GM21381 (cell line): Measurements from ENCODE around the gene DNAH8.

ENCODE experiments used
- ATAC-seq: cut with Tn5 transposase; IDR thresholded peaks from one replicate; pipeline ENCODE4 v1.9.1; 2021; ENCODE audit warnings: mild to moderate bottlenecking, moderate library complexity; ENCODE audit not compliant: unreplicated experiment

DNAH8 gene

DNA sequence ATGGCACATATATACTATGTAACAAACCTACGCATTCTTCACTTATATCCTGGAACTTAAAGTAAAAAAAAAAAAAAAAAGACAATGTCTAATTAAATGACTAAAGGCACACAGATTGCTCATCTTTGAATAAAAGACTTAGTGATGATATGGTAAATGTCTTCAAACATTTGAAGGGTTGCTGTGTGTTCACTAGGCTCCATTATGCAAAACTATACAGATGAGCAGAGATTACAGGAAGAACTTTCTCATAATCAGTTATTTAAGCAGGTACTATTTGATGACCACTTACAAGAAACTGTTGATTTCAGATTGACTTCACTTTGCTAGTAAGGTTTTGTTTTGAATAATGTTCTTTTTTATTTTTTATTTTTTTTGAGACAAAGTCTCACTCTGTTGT, 34.4 kb downstream of the DNAH8 start:
- no peak for ATAC-seq

- ATAC-seq: no peak
These were observed 36.0 kb downstream of the DNAH8 start for GRCh38 chr6:38750968-38751615.

DNA sequence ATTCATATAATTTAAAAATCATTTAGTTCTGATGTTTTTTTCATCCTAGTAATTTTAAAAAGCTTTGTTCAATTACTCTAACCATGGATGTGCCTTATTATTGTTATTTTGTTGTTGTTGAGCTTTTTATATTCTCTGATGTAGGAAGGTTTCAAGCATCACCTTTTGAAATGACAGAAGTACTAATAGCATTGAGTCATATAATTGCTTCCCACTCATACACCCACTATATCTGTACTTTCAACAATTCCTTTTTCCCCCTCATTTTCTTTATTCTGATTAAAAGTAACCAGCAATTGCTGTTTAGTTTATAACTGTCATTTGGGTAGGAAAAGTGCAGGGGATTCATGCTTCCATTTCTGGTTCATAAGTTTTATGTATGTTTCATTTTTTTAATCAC, 38.6 kb downstream of the DNAH8 start:
- no peak for ATAC-seq

DNA sequence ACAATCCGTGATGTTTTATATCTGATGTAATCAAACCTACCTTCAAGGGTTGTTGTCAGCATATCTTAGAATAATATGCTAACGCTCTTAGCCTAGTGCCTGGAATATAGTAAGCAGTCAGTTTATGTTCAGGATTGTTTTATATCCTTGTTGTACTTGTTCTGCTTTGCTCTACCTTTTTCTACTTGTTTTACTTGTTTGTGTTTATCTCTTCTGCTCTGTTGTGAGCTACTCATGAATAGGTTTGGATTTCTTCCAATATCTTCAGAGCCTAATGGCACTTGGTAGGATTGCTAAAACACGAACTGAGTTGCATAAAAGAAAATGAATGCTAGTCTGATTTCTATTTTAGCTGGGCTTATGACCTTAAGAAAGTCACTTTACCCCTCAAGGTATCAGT, 40.1 kb downstream of the DNAH8 start:
- ATAC-seq: no peak

DNA sequence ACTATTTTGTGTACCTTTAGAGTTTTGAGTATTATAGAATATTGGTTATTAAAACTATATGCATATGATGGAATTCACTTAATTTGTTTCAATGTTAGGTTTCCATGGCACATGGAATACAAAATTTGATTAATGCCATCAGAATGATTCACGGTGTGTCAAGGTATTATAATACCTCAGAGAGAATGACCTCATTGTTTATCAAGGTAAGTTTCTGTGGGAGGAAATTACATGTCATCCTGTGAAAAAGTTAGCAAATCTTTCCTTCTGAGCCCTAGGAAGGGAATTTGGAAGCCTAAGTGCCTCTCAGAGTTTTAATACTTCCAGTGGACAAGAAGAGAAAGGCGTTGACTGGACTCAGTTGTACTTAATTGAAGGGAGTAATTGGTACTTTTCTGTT, 40.8 kb downstream of the DNAH8 start:
- no peak for ATAC-seq

GRCh38 chr6:38760097-38760496, 45.0 kb downstream of the DNAH8 start:
- no peak for ATAC-seq

DNA sequence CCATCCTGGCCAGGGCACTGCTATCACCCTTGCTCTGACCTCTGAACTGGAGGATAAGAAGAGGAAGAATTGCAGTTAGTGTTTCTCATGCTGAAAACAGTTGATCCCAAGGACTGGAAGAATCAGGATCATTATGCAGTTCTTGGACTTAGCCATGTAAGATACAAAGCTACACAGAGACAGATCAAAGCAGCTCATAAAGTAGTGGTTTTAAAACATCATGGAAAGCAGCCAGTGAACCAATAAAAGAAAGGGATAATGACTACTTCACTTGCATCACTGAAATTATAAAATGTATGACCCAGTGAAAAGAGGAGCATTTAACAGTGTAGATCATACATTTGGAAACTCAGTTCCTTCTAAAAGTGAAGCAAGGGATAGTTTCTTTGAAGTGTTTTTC, 47.7 kb downstream of the DNAH8 start:
- ATAC-seq: no peak

DNA sequence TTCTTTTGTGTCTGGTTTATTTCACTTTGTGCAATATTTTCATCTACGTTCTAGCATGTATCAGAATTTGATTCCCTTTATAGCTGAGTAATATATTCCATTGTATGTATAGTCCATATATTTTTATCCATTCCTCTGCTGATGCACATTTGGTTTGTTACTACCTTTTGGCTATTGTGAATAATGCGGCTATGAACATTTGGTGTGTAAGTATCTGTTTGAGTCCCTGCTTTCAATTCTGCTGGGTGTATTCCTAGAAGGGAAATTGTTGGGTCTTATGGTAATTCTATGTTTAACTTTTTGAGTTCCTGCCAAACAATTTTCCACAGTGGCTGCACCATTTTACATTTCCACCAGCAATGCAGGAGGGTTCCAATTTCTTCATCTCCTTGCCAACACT, 52.4 kb downstream of the DNAH8 start:
- no peak for ATAC-seq

DNA sequence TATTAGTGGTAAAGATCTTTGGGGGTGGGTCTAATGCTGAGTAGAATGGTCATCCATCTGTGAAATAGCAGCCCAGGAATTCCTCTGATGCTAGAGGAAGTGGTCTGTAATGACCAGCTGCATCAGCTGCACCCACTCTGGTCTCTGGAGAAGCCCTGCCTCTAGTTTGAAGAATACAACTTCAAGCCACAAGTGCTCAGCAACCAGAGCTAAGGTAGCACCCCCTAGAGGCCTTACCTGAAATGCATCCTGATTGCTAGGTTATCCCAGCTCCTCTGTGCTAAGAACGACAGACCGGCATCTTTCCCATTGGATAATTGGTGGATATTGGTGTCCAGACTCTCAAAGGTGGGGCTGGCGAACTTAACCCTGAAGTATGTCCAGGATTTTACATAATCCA, 58.2 kb downstream of the DNAH8 start:
- no peak for ATAC-seq

GRCh38 chr6:38774929-38775707, 60.0 kb downstream of the DNAH8 start:
- no peak for ATAC-seq

DNA sequence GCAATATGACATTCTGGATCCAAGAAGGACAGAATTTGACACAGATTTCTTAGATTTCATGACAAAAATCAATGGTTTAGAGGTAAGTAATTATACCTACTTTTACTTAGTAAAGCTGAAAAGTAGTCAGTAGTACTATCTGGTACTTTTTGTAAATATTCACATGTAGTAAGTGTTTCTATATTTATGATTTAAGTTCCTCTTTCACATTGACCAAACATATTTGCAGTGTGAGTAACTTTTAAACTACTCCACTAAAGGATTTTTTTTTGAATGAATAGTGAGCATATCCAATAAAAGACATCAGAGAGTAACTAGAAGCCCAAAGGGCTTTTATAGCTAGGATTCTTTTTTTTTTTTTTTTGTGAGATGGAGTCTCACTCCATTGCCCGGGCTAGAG, 60.8 kb downstream of the DNAH8 start:
- ATAC-seq: peak; percentile 51

- no peak for ATAC-seq
These were observed 61.4 kb downstream of the DNAH8 start for GRCh38 chr6:38776515-38776914.

GRCh38 chr6:38779310-38780062, 64.4 kb downstream of the DNAH8 start:
- ATAC-seq: no peak

GRCh38 chr6:38782616-38783015, 67.5 kb downstream of the DNAH8 start:
- no peak for ATAC-seq

DNA sequence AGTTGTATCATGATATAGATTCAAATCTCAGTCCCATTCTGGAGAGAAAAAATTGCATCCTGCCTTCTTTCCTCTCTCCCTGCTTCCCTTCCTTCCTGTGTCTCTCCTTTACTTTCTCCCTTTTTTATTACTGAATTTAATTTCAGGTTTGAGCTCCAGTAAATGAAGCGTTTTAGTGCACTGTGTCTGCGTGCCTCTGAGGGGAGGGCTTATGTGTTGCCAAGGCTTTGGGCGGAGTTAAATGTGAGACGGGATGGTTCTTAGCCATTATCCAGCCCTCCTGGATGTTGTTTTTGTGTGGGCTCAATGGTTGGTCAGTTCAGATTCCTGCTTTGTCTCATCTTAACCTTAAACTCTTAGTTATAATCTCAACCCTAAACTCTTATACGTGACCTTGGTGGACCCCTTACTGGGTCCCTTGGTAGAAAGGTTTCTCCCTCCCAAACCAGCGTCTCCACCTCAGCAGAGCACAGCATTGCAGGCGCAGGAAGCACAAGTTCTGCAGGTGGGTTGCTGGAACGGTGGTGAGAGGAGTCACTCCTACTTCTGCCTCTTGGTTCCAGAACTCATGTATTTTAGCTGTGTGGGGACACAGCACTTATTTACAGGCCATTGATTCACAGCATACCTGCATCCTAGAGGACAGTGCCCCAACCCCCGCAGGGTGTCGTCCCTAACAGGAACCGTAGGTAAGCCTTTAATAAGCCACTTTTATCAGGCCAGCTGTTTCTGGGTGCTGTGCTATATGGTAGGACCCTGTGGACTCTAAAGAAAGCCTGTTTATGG, 68.5 kb downstream of the DNAH8 start:
- ATAC-seq: no peak

- ATAC-seq: no peak
These were observed 69.6 kb downstream of the DNAH8 start for GRCh38 chr6:38784506-38785235.

DNA sequence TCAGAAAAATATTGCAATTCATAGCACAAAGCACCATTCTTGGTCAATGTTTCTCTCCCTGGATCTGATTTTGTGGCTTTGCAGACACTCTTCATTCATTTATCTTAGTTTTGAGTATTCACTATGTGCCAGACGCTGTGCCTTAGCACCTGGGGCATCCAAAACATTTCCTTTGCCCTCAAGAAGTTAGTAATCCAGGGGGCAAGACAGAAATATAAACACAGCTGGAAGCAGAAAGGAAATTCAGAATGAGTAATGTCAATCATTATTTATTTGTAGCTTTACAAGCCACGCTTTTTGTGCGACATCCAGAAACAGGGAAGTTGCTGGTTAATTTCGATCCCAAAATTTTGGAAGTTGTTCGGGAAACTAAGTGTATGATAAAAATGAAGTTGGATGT, 71.4 kb downstream of the DNAH8 start:
- no peak for ATAC-seq

DNA sequence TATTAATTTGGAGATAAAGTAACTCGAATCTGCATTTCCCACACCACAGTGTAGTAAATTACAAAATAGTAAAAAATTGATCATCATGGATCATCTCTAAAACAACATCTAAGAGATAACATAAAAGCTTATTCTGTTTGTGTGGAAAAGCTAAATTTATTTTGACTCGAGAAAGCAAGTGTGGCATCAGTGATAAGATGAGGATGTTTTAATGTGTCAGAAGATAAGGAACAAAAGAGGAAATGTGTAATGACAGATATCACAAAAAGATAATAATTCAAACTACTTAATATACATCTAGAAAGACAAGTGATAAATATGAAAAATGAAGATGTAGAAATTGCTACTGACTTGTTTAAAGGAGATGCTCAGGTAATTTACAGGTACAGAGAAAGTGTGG, 74.1 kb downstream of the DNAH8 start:
- ATAC-seq: no peak

GRCh38 chr6:38792356-38792755, 77.2 kb downstream of the DNAH8 start:
- ATAC-seq: no peak

- ATAC-seq: no peak
These were observed 79.6 kb downstream of the DNAH8 start for GRCh38 chr6:38794682-38795081.

GRCh38 chr6:38796006-38796405, 80.9 kb downstream of the DNAH8 start:
- no peak for ATAC-seq
